ENCODE measurements around the gene RCAN2. TPM values are rescaled to one million over a fixed set of nuclear protein-coding genes. Genes with fewer than 3 reads are reported as not detected.

The RCAN2 gene
- total RNA-seq, 1 donor from 2014 or later: 17.0 TPM

- H3K27ac Mint-ChIP-seq (ENCODE audit: unreplicated experiment): no peak overlapping the region
Observed at GRCh38 chr6:46325561-46326530, 165.4 kb downstream of the RCAN2 start.

GRCh38 chr6:46324706-46325105 lies 166.5 kb downstream of the RCAN2 start:
- H3K27ac Mint-ChIP-seq (ENCODE audit: unreplicated experiment): no peak overlapping the region
- H3K27me3 Mint-ChIP-seq (ENCODE audit: unreplicated experiment): no peaks in the 10 kb centered on the region
- no peaks in the 10 kb centered on the region for H3K9me3 Mint-ChIP-seq (ENCODE audit: unreplicated experiment)
- DNase-seq (ENCODE audit: low spot score): no peak
- H3K36me3 Mint-ChIP-seq (ENCODE audit: low read depth, unreplicated experiment): no peaks in the 10 kb centered on the region
- no peak for TF ChIP-seq CTCF (IDR thresholded peaks at IDR 0.05; ENCODE audit: unreplicated experiment)
- H3K4me1 Mint-ChIP-seq (ENCODE audit: unreplicated experiment): peaks cover 8% of the 10 kb centered on the region
- no peak overlapping the region for H3K4me3 Mint-ChIP-seq (ENCODE audit: unreplicated experiment)

More at GRCh38 chr6:46325561-46326530, 165.4 kb downstream of the RCAN2 start:
- no peak for DNase-seq (ENCODE audit: low spot score)
- no peaks in the 10 kb centered on the region for H3K9me3 Mint-ChIP-seq (ENCODE audit: unreplicated experiment)
- H3K27me3 Mint-ChIP-seq (ENCODE audit: unreplicated experiment): no peaks in the 10 kb centered on the region
- TF ChIP-seq CTCF (IDR thresholded peaks at IDR 0.05; ENCODE audit: unreplicated experiment): no peak
- peaks cover 8% of the 10 kb centered on the region for H3K4me1 Mint-ChIP-seq (ENCODE audit: unreplicated experiment)
- H3K36me3 Mint-ChIP-seq (ENCODE audit: low read depth, unreplicated experiment): no peaks in the 10 kb centered on the region
- H3K4me3 Mint-ChIP-seq (ENCODE audit: unreplicated experiment): no peak overlapping the region

GRCh38 chr6:46323966-46324622 lies 167.2 kb downstream of the RCAN2 start:
- no peaks in the 10 kb centered on the region for H3K9me3 Mint-ChIP-seq (ENCODE audit: unreplicated experiment)
- no peaks in the 10 kb centered on the region for H3K36me3 Mint-ChIP-seq (ENCODE audit: low read depth, unreplicated experiment)
- no peak overlapping the region for H3K27ac Mint-ChIP-seq (ENCODE audit: unreplicated experiment)
- peaks cover 8% of the 10 kb centered on the region for H3K4me1 Mint-ChIP-seq (ENCODE audit: unreplicated experiment)
- H3K4me3 Mint-ChIP-seq (ENCODE audit: unreplicated experiment): no peak overlapping the region
- no peak for TF ChIP-seq CTCF (IDR thresholded peaks at IDR 0.05; ENCODE audit: unreplicated experiment)
- no peak for DNase-seq (ENCODE audit: low spot score)
- H3K27me3 Mint-ChIP-seq (ENCODE audit: unreplicated experiment): no peaks in the 10 kb centered on the region

GRCh38 chr6:46323312-46323965 lies 167.8 kb downstream of the RCAN2 start:
- no peaks in the 10 kb centered on the region for H3K36me3 Mint-ChIP-seq (ENCODE audit: low read depth, unreplicated experiment)
- DNase-seq (ENCODE audit: low spot score): no peak
- no peak overlapping the region for H3K27ac Mint-ChIP-seq (ENCODE audit: unreplicated experiment)
- H3K4me3 Mint-ChIP-seq (ENCODE audit: unreplicated experiment): no peak overlapping the region
- H3K27me3 Mint-ChIP-seq (ENCODE audit: unreplicated experiment): no peaks in the 10 kb centered on the region
- no peaks in the 10 kb centered on the region for H3K9me3 Mint-ChIP-seq (ENCODE audit: unreplicated experiment)
- H3K4me1 Mint-ChIP-seq (ENCODE audit: unreplicated experiment): peaks cover 8% of the 10 kb centered on the region
- no peak for TF ChIP-seq CTCF (IDR thresholded peaks at IDR 0.05; ENCODE audit: unreplicated experiment)
